ENCODE data around the gene CNTNAP2. TPM values are rescaled to one million over a fixed set of nuclear protein-coding genes. Genes with fewer than 3 reads are reported as not detected.

CNTNAP2 gene
- total RNA-seq: 68.8 TPM

DNA sequence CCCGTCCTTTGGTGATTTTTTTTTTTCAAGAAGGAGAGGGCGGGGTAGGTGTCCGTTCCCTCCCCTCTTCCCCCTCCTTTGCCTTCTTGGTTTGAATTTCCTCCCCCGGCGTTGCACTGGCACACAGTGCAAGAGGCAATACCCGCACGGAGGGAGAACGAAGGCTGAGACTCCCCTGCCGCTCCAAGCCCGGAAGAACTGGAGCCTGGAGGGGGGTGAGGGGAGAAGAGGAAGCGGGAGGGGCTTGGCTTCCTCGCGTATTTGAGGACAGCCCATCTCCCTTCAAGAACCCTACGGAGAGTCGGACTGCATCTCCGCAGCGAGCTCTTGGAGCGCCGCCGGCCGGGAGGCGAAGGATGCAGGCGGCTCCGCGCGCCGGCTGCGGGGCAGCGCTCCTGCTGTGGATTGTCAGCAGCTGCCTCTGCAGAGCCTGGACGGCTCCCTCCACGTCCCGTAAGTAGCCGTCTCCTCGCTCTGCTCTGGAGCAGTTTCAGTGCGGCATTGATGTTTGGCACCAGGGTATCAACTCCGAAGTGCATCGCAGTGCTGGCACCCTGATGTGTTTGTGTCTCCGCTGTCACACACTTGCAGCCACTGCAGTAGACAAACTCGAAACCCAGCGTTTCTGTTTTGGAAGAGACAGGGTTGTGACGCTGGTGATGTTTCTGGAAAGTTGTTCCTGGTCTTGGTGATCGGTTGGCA, at the start of gene CNTNAP2:
CNTNAP2 (plus strand) TSS at position 281 of the 702 bp plus-strand sequence; CDS start at position 357, 76 bp downstream.

